ENCODE data around the gene EPHA4. TPM values are rescaled to one million over a fixed set of nuclear protein-coding genes. Genes with fewer than 3 reads are reported as not detected.
A peak's percentile ranks its signal among the peaks of the same experiment; 100 is the strongest.

EPHA4 gene
- total and polyA plus RNA-seq, 7 experiments from 2014 or later = 8.3 to 42.8 (median 25.3) TPM

DNA sequence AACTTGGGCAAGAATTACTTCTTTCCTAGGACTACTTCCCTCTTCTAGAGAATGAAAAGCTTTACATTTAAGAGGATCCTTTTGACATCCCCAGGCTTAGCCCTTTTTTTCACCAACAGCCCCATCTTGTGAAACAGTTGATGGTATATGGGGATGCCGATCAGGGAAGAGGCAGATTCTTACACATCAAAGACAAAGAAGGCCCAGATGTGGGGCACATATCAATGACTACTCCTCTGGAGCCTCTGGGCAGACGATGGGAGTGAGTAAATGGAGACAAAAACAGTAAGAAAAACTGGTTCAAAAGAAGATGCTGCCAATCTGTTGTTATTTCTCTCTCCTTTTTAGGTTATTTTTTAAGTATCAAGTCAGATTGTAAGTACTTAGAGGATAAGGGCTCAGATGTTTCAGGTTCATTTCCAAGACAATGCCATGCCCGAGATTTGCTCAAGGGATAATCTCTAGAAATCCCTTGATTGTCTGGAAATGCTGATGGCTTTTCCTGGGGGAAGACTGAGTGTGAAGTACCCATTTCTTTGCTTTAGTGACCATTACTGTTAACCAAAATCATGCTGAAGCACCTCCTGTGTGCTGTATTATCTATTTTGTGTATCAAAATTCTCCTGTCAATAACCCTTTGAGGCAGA lies 117.5 kb downstream of the EPHA4 start:
- Mint-ChIP-seq H3K9me3 (no peaks in the 10 kb centered on the region), H3K27ac (peak overlapping the region in 1 of 9 donors; percentile 16), H3K4me3 (no peak overlapping the region), H3K27me3 (peaks cover 0 to 15% (median 0%) of the 10 kb centered on the region in 5 donors), H3K4me1 (peaks cover 0 to 6% (median 0%) of the 10 kb centered on the region in 7 donors), H3K36me3 (peaks cover 0 to 21% (median 17%) of the 10 kb centered on the region in 5 donors)
- peaks cover 0 to 4% (median 0%) of the 10 kb centered on the region in 3 experiments for H3K36me3 ChIP-seq (ENCODE audit: control insufficient read depth in 2 of 3, insufficient read depth in 3 of 3, low read length in 3 of 3)
- no peaks in the 10 kb centered on the region for H3K4me1 ChIP-seq (ENCODE audit: control insufficient read depth in 2 of 2, insufficient read depth in 2 of 2, low read length in 2 of 2)
- no peak for DNase-seq
- ChIA-PET POLR2A (no interaction called here), CTCF (no interaction called here)
- intact Hi-C loops (cut with micrococcal nuclease) = loop anchor here in 1 of 2 donors (5.0 kb wide), 1 partner anchor 48 kb away; no protein-coding TSS in a partner anchor
- no peak overlapping the region for H3K4me3 ChIP-seq (ENCODE audit: low read length)
- no peak overlapping the region for H3K27ac ChIP-seq (ENCODE audit: low read depth, low read length)
- H3K9me3 ChIP-seq (ENCODE audit: control insufficient read depth in 2 of 3, low read length in 3 of 3) = no peaks in the 10 kb centered on the region
- H3K27me3 ChIP-seq (ENCODE audit: control insufficient read depth in 2 of 2, insufficient read depth in 2 of 2, low read length in 2 of 2) = no peaks in the 10 kb centered on the region
- no peak for ATAC-seq

GRCh38 chr2:221451862-221452788 lies 120.0 kb downstream of the EPHA4 start:
- Mint-ChIP-seq H3K4me3 (no peak overlapping the region), H3K27me3 (no peaks in the 10 kb centered on the region), H3K27ac (peak overlapping the region in 1 of 9 donors; percentile 59), H3K9me3 (no peaks in the 10 kb centered on the region), H3K36me3 (peaks cover 0 to 24% (median 13%) of the 10 kb centered on the region in 5 donors), H3K4me1 (peaks cover 0 to 6% (median 0%) of the 10 kb centered on the region in 7 donors)
- H3K27ac ChIP-seq (ENCODE audit: low read depth, low read length) = no peak overlapping the region
- H3K4me3 ChIP-seq (ENCODE audit: low read length) = no peak overlapping the region
- H3K4me1 ChIP-seq (ENCODE audit: control insufficient read depth in 2 of 2, insufficient read depth in 2 of 2, low read length in 2 of 2) = no peaks in the 10 kb centered on the region
- ATAC-seq = no peak
- CTCF ChIA-PET = interaction anchor here (0.7 kb wide), 1 partner anchor 479 kb away, joined by 3 read pairs; no protein-coding TSS in a partner anchor
- POLR2A ChIA-PET = no interaction called here
- no peaks in the 10 kb centered on the region for H3K9me3 ChIP-seq (ENCODE audit: control insufficient read depth in 2 of 3, low read length in 3 of 3)
- no peak for DNase-seq
- H3K36me3 ChIP-seq (ENCODE audit: control insufficient read depth in 2 of 3, insufficient read depth in 3 of 3, low read length in 3 of 3) = peaks cover 0 to 4% (median 0%) of the 10 kb centered on the region in 3 experiments
- H3K27me3 ChIP-seq (ENCODE audit: control insufficient read depth in 2 of 2, insufficient read depth in 2 of 2, low read length in 2 of 2) = no peaks in the 10 kb centered on the region
- intact Hi-C loops (cut with micrococcal nuclease) = no loop called here

DNA sequence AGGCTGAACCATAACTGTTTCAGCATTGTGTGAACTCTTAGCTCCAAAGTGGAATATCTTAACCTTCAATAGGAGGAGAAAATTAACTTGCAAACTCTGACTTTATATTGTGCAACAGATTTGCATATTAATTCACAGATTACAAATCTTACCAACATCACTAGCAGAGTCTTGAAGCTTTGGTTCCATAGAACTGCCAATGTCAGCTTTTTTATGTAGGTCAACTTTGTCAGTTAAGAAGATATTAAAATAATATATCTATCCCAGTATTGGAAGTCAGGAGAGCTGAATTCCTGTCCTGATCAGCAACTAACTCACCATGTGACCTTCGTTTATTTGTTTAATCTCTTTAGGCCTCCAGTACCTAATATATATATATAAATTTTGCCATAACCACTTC lies 121.8 kb downstream of the EPHA4 start:
- intact Hi-C loops (cut with micrococcal nuclease) = no loop called here
- Histone ChIP-seq H3K4me1 (ENCODE audit: control insufficient read depth in 2 of 2, insufficient read depth in 2 of 2, low read length in 2 of 2) (no peaks in the 10 kb centered on the region), H3K9me3 (ENCODE audit: control insufficient read depth in 2 of 3, low read length in 3 of 3) (no peaks in the 10 kb centered on the region), H3K4me3 (ENCODE audit: low read length) (no peak overlapping the region), H3K27me3 (ENCODE audit: control insufficient read depth in 2 of 2, insufficient read depth in 2 of 2, low read length in 2 of 2) (no peaks in the 10 kb centered on the region), H3K36me3 (ENCODE audit: control insufficient read depth in 2 of 3, insufficient read depth in 3 of 3, low read length in 3 of 3) (no peaks in the 10 kb centered on the region), H3K27ac (ENCODE audit: low read depth, low read length) (no peak overlapping the region)
- POLR2A ChIA-PET = no interaction called here
- Mint-ChIP-seq H3K27ac (no peak overlapping the region), H3K4me1 (no peaks in the 10 kb centered on the region), H3K4me3 (no peak overlapping the region), H3K9me3 (no peaks in the 10 kb centered on the region), H3K36me3 (peaks cover 0 to 24% (median 5%) of the 10 kb centered on the region in 5 donors), H3K27me3 (no peaks in the 10 kb centered on the region)
- DNase-seq (no peak), ATAC-seq (no peak)
- CTCF ChIA-PET = no interaction called here

GRCh38 chr2:221449406-221449805 lies 122.7 kb downstream of the EPHA4 start:
- DNase-seq (no peak), ATAC-seq (no peak)
- ChIA-PET CTCF (no interaction called here), POLR2A (no interaction called here)
- Histone ChIP-seq H3K4me3 (ENCODE audit: low read length) (no peak overlapping the region), H3K4me1 (ENCODE audit: control insufficient read depth in 2 of 2, insufficient read depth in 2 of 2, low read length in 2 of 2) (no peaks in the 10 kb centered on the region), H3K36me3 (ENCODE audit: control insufficient read depth in 2 of 3, insufficient read depth in 3 of 3, low read length in 3 of 3) (no peaks in the 10 kb centered on the region), H3K27ac (ENCODE audit: low read depth, low read length) (no peak overlapping the region), H3K27me3 (ENCODE audit: control insufficient read depth in 2 of 2, insufficient read depth in 2 of 2, low read length in 2 of 2) (no peaks in the 10 kb centered on the region), H3K9me3 (ENCODE audit: control insufficient read depth in 2 of 3, low read length in 3 of 3) (no peaks in the 10 kb centered on the region)
- intact Hi-C loops (cut with micrococcal nuclease) = loop anchor here in 1 of 2 donors (5.0 kb wide), 1 partner anchor 123 kb away; the partner anchor contains the start of gene EPHA4
- no peaks in the 10 kb centered on the region for H3K9me3 Mint-ChIP-seq
- no peaks in the 10 kb centered on the region for H3K27me3 Mint-ChIP-seq
- H3K36me3 Mint-ChIP-seq = peaks cover 0 to 19% (median 4%) of the 10 kb centered on the region in 5 donors
- no peak overlapping the region for H3K27ac Mint-ChIP-seq
- no peak overlapping the region for H3K4me3 Mint-ChIP-seq
- no peaks in the 10 kb centered on the region for H3K4me1 Mint-ChIP-seq

DNA sequence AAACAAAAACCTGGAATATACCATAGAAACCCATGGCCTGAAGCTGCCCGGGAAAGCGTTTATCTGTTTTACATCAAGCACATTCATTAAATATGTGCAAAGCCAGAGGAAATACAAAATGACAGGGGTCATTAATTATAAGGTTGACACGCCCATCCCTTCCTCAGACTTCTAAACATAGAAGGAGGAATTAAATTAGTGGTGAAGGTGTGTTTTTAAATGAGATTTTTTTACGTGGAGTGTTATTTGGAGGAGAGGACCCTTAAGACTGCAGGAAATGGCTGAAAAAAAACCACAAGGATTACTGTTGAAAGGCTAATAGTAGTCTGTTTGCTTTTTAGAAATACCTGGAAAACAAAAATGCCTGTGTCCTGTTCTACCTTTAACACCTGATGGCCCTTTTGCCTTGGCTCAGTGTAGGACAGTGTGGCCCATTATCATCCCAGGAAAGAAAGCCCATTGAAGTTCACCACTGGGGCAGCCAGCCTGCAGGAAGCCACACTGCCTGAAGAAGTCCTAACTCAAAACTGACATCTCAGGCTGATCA lies 123.2 kb downstream of the EPHA4 start:
- CTCF ChIA-PET = no interaction called here
- intact Hi-C loops (cut with micrococcal nuclease) = loop anchor here in 1 of 2 donors (5.0 kb wide), 1 partner anchor 123 kb away; the partner anchor contains the start of gene EPHA4

GRCh38 chr2:221448057-221448843 lies 123.9 kb downstream of the EPHA4 start:
- no peaks in the 10 kb centered on the region for H3K4me1 ChIP-seq (ENCODE audit: control insufficient read depth in 2 of 2, insufficient read depth in 2 of 2, low read length in 2 of 2)
- Mint-ChIP-seq H3K4me1 (no peaks in the 10 kb centered on the region), H3K4me3 (no peak overlapping the region), H3K27ac (no peak overlapping the region), H3K9me3 (no peaks in the 10 kb centered on the region), H3K27me3 (no peaks in the 10 kb centered on the region), H3K36me3 (peaks cover 0 to 12% (median under 1%) of the 10 kb centered on the region in 5 donors)
- no peak overlapping the region for H3K4me3 ChIP-seq (ENCODE audit: low read length)
- ChIA-PET POLR2A (no interaction called here), CTCF (no interaction called here)
- no peak overlapping the region for H3K27ac ChIP-seq (ENCODE audit: low read depth, low read length)
- H3K36me3 ChIP-seq (ENCODE audit: control insufficient read depth in 2 of 3, insufficient read depth in 3 of 3, low read length in 3 of 3) = no peaks in the 10 kb centered on the region
- H3K9me3 ChIP-seq (ENCODE audit: control insufficient read depth in 2 of 3, low read length in 3 of 3) = no peaks in the 10 kb centered on the region
- no peak for ATAC-seq
- intact Hi-C loops (cut with micrococcal nuclease) = loop anchor here in 1 of 2 donors (5.0 kb wide), 1 partner anchor 124 kb away; the partner anchor contains the start of gene EPHA4
- DNase-seq = no peak
- no peaks in the 10 kb centered on the region for H3K27me3 ChIP-seq (ENCODE audit: control insufficient read depth in 2 of 2, insufficient read depth in 2 of 2, low read length in 2 of 2)

More for the DNA sequence above, 123.2 kb downstream of the EPHA4 start:
- Histone ChIP-seq H3K4me3 (ENCODE audit: low read length) (no peak overlapping the region), H3K27me3 (ENCODE audit: control insufficient read depth in 2 of 2, insufficient read depth in 2 of 2, low read length in 2 of 2) (no peaks in the 10 kb centered on the region), H3K9me3 (ENCODE audit: control insufficient read depth in 2 of 3, low read length in 3 of 3) (no peaks in the 10 kb centered on the region), H3K4me1 (ENCODE audit: control insufficient read depth in 2 of 2, insufficient read depth in 2 of 2, low read length in 2 of 2) (no peaks in the 10 kb centered on the region), H3K27ac (ENCODE audit: low read depth, low read length) (no peak overlapping the region), H3K36me3 (ENCODE audit: control insufficient read depth in 2 of 3, insufficient read depth in 3 of 3, low read length in 3 of 3) (no peaks in the 10 kb centered on the region)
- DNase-seq = no peak
- H3K4me1 Mint-ChIP-seq = no peaks in the 10 kb centered on the region
- no peak overlapping the region for H3K4me3 Mint-ChIP-seq
- H3K9me3 Mint-ChIP-seq = no peaks in the 10 kb centered on the region
- no peak for ATAC-seq
- POLR2A ChIA-PET = no interaction called here
- peaks cover 0 to 16% (median 4%) of the 10 kb centered on the region in 5 donors for H3K36me3 Mint-ChIP-seq
- no peaks in the 10 kb centered on the region for H3K27me3 Mint-ChIP-seq
- no peak overlapping the region for H3K27ac Mint-ChIP-seq
